VCaP (cell line): ENCODE measurements around the gene BRDT.

ENCODE experiments used
- H3K27ac ChIP-seq: fragments of 450-650 bp; 2 replicates; pipeline ENCODE4 v1.5.1; 2017
- CTCF ChIP-seq: fragments of 450-650 bp; conservative IDR thresholded peaks from 2 replicates; pipeline ENCODE4 v1.5.1; 2017; ENCODE audit warnings: mild to moderate bottlenecking, moderate library complexity

The BRDT gene

GRCh38 chr1:91924146-91924545 lies 25.1 kb upstream of the BRDT start:
- TF ChIP-seq CTCF = no peak
- H3K27ac ChIP-seq = no peak overlapping the region

GRCh38 chr1:91925644-91926435 lies 23.4 kb upstream of the BRDT start:
- H3K27ac ChIP-seq = no peak overlapping the region
- no peak for TF ChIP-seq CTCF

GRCh38 chr1:91928026-91928425 lies 21.2 kb upstream of the BRDT start:
- H3K27ac ChIP-seq = no peak overlapping the region; the same call in 1 of the 2 replicates
- no peak for TF ChIP-seq CTCF

GRCh38 chr1:91929250-91929649 lies 20.0 kb upstream of the BRDT start:
- TF ChIP-seq CTCF = no peak
- H3K27ac ChIP-seq = no peak overlapping the region

GRCh38 chr1:91937613-91938012 lies 11.6 kb upstream of the BRDT start:
- no peak for TF ChIP-seq CTCF

GRCh38 chr1:91940496-91940895 lies 8.7 kb upstream of the BRDT start:
- no peak for TF ChIP-seq CTCF
- no peak overlapping the region for H3K27ac ChIP-seq

More at GRCh38 chr1:91937613-91938012, 11.6 kb upstream of the BRDT start:
- H3K27ac ChIP-seq = no peak overlapping the region

- no peak overlapping the region for H3K27ac ChIP-seq
- TF ChIP-seq CTCF = no peak
These were observed 5.1 kb upstream of the BRDT start for GRCh38 chr1:91944087-91944486.
